Progenitor cell of endocrine pancreas (in vitro differentiated cells): ENCODE data around the gene SLC39A11. TPM values are rescaled to one million over a fixed set of nuclear protein-coding genes. Genes with fewer than 3 reads are reported as not detected.
"Not testable (repeated sequence)": the region's sequence is repeated elsewhere in the genome, so short reads cannot be mapped to it uniquely, and the experiment has no call there.

ENCODE experiments used
- DNase-seq: peaks from one replicate; pipeline ENCODE4 v3.0.0; 2021; ENCODE audit warnings: low spot score; ENCODE audit not compliant: unreplicated experiment
- H3K27ac Mint-ChIP-seq: 2 replicates; pipeline ENCODE4 v1.8.0; 2021; ENCODE audit warnings: mild to moderate bottlenecking, moderate library complexity, mixed read lengths
- H3K27me3 Mint-ChIP-seq: 2 replicates; pipeline ENCODE4 v1.8.0; 2021; ENCODE audit warnings: mixed read lengths
- H3K36me3 Mint-ChIP-seq: 2 replicates; pipeline ENCODE4 v1.8.0; 2022; ENCODE audit warnings: mixed read lengths; ENCODE audit not compliant: insufficient read depth
- H3K4me1 Mint-ChIP-seq: 2 replicates; pipeline ENCODE4 v1.8.0; 2021; ENCODE audit warnings: low read depth, mixed read lengths
- H3K4me3 Mint-ChIP-seq: 2 replicates; pipeline ENCODE4 v1.8.0; 2021; ENCODE audit warnings: low read depth, mild to moderate bottlenecking, moderate library complexity, mixed read lengths
- H3K9me3 Mint-ChIP-seq: 2 replicates; pipeline ENCODE4 v1.8.0; 2021; ENCODE audit warnings: low read depth, mixed read lengths
- CTCF ChIP-seq: fragments of 200-600 bp; sonication (generic); IDR thresholded peaks from one replicate; pipeline ENCODE4 v1.5.0; 2021; ENCODE audit warnings: antibody characterized with exemption, mild to moderate bottlenecking; ENCODE audit not compliant: unreplicated experiment
- total RNA-seq: library from RNA; stranded (reverse); gene quantifications from 2 replicates; pipeline ENCODE4 v1.2.1, GENCODE V29; 2021

The SLC39A11 gene
- total RNA-seq, 1 donor from 2014 or later: 20.5 TPM

GRCh38 chr17:72765368-72766153 is 326.9 kb downstream of the SLC39A11 start:
- H3K27ac Mint-ChIP-seq: no peak overlapping the region
- H3K36me3 Mint-ChIP-seq: peaks cover 9% of the 10 kb centered on the region
- H3K9me3 Mint-ChIP-seq: peaks cover 16% of the 10 kb centered on the region
- H3K27me3 Mint-ChIP-seq: peaks cover 9% of the 10 kb centered on the region
- TF ChIP-seq CTCF: no peak
- no peaks in the 10 kb centered on the region for H3K4me1 Mint-ChIP-seq
- H3K4me3 Mint-ChIP-seq: no peak overlapping the region
- no peak for DNase-seq

DNA sequence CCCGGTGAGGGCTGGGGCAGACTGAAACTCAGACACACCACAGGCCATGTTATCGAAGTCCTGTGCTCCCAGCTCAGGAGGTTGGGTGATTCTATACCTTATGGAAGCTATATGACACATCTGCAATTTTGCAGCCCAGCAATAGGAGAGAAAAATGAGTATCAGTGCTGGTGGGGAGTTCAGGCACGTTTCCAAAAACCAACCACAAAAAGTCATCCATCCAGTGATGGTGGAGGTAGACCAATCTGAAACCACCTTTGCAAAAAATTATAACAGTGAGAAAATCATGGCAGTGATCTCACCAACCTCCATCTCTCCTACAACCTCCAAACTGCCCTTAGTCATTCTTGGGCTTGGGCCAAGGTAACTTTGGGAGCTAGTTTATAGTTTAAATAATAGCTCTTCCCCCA is 327.9 kb downstream of the SLC39A11 start:
- H3K27ac Mint-ChIP-seq: no peak overlapping the region
- peaks cover 7% of the 10 kb centered on the region for H3K36me3 Mint-ChIP-seq
- peaks cover 9% of the 10 kb centered on the region for H3K27me3 Mint-ChIP-seq
- TF ChIP-seq CTCF: no peak
- H3K4me3 Mint-ChIP-seq: no peak overlapping the region
- H3K4me1 Mint-ChIP-seq: no peaks in the 10 kb centered on the region
- DNase-seq: no peak
- H3K9me3 Mint-ChIP-seq: peaks cover 13% of the 10 kb centered on the region

GRCh38 chr17:72763981-72764380 is 328.5 kb downstream of the SLC39A11 start:
- TF ChIP-seq CTCF: no peak
- Mint-ChIP-seq H3K4me1 (no peaks in the 10 kb centered on the region), H3K36me3 (peaks cover 5% of the 10 kb centered on the region), H3K4me3 (no peak overlapping the region), H3K9me3 (peaks cover 10% of the 10 kb centered on the region), H3K27me3 (peaks cover 9% of the 10 kb centered on the region), H3K27ac (no peak overlapping the region)
- DNase-seq: no peak

DNA sequence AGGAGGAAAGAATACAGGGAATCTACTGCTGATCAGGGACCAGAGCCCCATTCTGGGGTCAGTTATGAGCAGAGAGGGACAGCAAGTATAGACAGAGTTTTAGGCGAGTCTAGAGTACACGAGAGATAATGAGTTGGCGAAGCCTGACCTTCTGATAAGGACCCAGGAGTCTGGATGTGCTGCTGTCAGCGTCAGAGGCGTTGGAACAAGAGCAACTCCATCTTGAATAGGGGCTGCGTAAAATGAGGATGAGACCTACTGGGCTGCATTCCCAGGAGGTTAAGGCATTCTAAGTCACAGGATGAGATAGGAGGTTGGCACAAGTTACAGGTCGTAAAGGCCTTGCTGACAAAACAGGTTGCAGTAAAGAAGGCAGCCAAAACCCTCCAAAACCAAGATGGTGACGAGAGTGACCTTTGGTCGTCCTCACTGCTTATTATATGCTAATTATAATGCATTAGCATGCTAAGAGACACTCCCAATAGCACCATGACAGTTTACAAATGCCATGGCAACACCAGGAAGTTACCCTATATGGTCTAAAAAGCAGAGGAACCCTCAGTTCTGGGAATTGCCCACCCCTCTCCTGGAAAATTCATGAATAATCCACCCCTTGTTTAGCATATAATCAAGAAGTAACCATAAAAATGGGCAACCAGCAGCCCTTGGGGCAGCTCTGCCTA is 330.5 kb downstream of the SLC39A11 start:
- not testable (repeated sequence) for H3K36me3 Mint-ChIP-seq, H3K4me3 Mint-ChIP-seq, H3K4me1 Mint-ChIP-seq, H3K27ac Mint-ChIP-seq, H3K27me3 Mint-ChIP-seq, H3K9me3 Mint-ChIP-seq, DNase-seq

- no peaks in the 10 kb centered on the region for H3K4me1 Mint-ChIP-seq
- H3K36me3 Mint-ChIP-seq: no peaks in the 10 kb centered on the region
- peaks cover under 1% of the 10 kb centered on the region for H3K9me3 Mint-ChIP-seq
- H3K4me3 Mint-ChIP-seq: no peak overlapping the region
- H3K27ac Mint-ChIP-seq: no peak overlapping the region
- TF ChIP-seq CTCF: no peak
- no peak for DNase-seq
- H3K27me3 Mint-ChIP-seq: peaks cover 9% of the 10 kb centered on the region
These were observed 331.1 kb downstream of the SLC39A11 start for GRCh38 chr17:72761431-72761830.

DNA sequence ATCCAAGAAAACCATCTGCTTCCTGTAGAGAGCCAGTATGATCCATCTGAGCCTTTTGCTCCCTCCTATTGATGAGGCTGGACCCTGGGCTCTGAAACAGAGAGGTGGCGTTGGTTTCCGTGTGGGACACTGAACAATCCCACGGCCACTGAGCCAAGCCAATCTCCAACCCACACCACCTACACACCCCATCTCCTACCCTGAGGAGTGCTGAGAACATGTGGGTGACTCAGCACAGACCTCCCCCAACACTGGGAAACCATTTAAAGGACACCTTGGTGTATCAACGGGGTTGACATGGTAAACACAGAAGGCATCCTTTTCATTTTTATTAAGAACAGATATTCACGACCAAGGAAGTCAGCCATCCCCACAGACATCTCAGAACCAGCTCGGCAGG is 332.1 kb downstream of the SLC39A11 start:
- H3K9me3 Mint-ChIP-seq: peaks cover 4% of the 10 kb centered on the region
- no peak overlapping the region for H3K4me3 Mint-ChIP-seq
- no peak for DNase-seq
- H3K27ac Mint-ChIP-seq: no peak overlapping the region
- no peak for TF ChIP-seq CTCF
- H3K27me3 Mint-ChIP-seq: peaks cover 9% of the 10 kb centered on the region
- peaks cover 1% of the 10 kb centered on the region for H3K36me3 Mint-ChIP-seq
- H3K4me1 Mint-ChIP-seq: no peaks in the 10 kb centered on the region
